PC-9 (cell line): ENCODE results near the gene STIL.

Source experiments
- CTCF ChIP-seq: fragments of 200-600 bp; sonication (generic); conservative IDR thresholded peaks from 2 replicates; pipeline ENCODE4 v1.6.1; 2017; ENCODE audit warnings: mixed run types, antibody characterized with exemption, mild to moderate bottlenecking, moderate library complexity
- EZH2 ChIP-seq: fragments of 200-600 bp; sonication (generic); IDR thresholded peaks from 2 replicates; pipeline ENCODE4 v1.8.0; 2017; ENCODE audit warnings: antibody characterized with exemption, low read depth

GRCh38 chr1:47241114-47242113, 72.5 kb downstream of the STIL start:
- no peak for TF ChIP-seq EZH2
- TF ChIP-seq CTCF, result no peak
